Fibroblast of skin of left quadriceps (primary cell): Measurements from ENCODE around the gene RPL29.

Source experiments
- DNase-seq, 2 experiments: peaks; one replicate each; pipeline ENCODE4 v3.0.0-alpha.2; 2013; ENCODE audit warnings: low read depth in 2 of 2

The RPL29 gene

DNA sequence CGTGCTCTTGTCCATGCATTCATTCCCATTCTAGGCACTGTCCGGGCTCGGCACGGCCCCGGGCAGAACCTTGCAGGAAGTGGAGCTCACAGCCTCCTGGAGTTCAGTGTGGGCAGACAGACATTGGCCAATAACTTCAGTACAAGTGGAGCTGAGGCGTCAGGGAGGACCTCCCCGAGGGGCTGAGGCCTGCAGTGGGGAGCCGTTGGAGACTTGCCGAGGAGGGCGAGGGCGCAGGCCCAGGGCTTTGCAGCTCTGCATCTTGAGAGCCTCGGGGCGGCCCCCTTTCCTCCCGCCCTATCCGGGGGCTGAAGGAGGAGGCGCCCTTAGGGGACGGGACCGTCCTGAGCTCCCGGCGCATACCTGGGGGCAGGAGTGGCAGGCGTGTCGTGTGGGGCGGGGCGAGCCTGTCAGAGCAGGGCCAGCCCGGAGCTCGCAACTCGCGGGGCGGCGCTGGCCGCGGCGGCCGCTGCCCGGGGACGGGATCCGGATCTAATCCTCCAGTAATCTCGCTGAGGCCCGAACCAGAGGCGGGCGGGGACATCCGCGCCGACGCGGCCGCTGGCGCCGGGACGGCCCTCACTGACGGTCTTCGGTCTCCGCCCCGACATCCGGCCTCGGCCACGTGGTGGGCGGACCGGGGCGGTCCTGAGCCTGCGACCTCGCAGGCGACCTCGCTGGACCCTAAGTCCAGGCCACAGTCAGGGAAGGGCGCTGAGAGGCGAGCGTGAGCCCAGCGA, 12.7 kb downstream of the RPL29 start, which contains the start of gene ACY1:
TSS of gene ACY1 (plus strand) at position 698 of the 740 bp plus-strand sequence. CDS start 530 bp downstream, outside the sequence.
- DNase-seq = peak; percentile 45 to 46

DNA sequence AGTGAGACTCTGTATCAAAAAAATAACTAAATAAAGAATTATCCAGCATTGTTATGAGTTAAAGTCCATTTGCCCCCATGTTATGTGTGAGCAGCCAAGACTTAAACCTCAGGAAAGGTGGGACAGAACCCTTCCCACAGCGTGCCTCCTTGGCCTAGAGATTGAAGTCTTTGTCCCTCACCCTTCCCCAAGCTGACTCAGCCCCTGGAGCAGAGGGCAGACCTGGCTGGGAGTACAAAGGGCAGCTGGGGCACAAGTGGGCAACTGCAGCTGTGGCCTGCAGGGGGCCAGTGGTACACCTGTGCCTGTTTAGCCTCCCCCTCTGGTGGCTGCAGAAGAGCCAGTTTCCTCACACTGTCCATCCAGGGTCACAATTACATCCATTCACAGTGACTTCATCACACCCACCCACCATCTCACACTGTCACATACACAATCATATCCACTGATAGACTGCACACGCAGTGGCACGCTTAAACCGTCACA, 13.3 kb downstream of the RPL29 start:
- DNase-seq = no peak

DNA sequence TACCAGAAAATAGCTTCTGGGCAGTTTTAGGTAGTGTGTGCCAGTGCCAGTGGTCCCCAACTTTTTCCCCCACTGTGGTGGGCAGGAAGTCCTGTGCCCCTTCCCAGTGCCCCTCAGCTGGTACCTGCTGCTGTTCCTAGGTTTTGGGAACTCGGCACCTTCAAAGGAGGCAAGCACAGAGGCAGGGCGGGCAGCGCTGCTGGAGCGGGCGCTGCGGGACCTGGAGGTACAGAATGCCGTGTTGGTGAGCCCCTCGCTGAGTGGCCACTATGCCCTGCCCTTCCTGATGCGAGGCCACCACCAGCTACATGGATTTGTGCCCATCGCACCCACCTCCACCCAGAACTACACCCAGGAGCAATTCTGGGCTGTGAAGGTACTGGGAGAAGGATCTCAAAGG, 15.4 kb downstream of the RPL29 start:
- DNase-seq = no peak

DNA sequence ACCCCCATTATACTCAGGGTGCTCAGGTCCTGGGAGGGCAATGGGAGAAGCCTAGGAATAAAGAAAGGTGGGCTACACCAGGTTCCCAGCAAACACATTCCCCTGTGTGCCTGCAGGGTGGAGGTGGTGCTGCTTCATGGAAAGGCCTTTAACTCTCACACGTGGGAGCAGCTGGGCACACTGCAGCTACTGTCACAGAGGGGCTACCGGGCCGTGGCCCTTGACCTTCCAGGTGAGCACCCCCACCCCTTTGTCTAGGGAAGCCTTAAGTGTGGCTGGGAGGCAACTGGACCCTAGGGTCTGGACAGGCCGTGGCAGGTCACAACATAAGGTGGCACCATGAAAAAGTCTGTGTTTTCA, 17.6 kb downstream of the RPL29 start:
- no peak for DNase-seq

DNA sequence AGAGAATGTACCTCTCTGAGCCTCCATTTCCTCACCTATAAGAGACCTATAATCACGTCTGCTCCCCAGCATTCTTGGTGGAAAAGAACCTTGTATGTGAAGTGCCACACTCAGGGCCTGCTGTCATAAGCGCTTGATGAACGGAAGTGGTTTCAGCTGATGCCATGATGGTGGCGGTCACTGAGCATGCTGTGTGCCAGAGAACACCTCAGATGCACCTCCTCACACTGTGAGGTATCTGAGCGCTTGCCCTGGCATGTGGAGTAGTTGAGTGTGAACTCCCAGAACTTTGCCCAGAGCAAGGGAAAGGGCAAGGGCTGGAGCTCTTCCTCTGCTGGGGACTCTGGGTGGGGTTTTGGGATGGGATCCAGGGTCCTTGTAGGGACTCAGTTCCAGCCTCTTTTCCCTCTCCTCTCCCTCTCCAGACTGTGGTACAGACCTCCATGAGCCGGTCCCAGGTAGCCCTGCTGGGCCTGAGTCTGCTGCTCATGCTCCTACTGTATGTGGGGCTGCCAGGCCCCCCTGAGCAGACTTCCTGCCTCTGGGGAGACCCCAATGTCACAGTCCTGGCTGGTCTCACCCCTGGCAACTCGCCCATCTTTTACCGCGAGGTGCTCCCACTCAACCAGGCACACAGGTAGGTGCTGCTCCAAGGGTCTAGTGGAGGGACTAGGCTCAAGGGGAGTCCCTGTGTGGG, 18.1 kb downstream of the RPL29 start:
- no peak for DNase-seq

DNA sequence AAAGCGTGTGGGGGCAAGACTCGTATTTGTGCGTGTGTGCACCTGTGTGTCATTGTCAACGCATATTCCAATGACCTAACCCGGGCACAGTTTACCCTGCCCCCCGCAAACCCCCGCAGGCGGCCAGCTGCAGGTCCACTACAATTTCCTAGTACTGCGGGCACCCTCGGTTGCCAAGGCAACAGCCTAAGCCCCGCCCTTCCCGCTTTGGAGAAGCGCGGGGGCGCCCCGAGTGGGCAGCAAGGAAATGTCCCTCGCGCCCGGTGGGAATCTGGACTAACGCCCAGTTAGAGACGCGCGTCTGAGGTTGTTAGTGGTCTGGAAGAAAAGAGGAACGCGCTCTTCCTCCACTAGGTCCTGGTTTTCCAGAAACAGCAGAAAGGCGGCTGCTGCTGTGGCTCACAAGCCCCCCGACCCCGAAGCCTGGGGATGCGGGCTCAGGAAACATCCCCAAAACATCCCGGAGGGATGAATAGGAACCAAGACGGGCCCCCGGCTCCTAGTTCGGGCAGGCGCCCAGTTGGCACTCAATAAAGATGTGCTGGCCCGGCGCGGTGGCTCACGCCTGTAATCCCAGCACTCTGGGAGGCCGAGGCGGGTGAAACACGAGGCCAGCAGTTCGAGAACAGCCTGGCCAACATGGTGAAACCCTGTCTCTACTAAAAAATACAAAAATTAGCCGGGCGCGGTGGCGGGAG, 19.7 kb downstream of the RPL29 start:
- DNase-seq = no peak

DNA sequence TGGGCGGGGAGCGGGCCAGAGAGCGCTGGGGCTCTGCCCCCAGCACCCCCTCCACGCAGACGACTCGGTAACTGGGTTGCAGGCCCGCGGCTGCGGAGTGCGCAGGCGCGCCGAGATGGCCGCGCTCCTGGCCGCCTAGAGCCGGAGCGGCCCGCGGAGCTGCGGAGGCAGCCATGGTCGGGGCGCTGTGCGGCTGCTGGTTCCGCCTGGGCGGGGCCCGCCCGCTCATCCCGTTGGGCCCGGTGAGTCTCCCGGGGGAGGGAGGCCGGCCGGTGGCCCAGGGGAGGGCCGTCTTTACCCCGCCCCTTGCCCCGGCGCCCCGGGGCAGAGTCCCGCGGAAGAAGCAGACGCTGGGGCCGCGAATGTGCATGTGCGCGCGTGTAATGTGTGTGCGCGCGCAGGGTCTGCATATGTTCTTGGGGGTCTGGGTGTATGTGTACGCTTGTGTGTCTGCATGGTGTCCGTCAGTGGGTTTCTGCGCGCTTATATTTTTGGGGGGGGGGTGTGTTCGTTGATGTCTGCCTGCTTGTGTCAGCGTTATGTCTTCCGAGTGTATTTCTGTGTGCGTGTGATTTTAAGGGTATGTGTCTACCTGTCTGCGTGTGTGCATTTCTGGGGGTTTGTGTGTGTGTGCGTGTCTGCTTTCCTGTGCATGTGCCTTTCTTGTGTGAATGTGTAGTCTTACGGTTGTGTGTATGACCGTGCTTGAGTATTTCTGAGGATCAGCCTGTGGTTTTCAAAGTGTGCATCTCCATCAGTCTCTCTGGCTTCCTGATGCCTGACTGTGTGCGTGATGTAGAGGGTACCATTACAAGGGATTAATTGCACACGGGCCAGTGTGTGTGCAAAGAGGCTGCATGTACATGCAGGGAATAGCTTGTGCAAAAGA, 20.5 kb downstream of the RPL29 start, which contains the start of gene ABHD14A:
TSS of gene ABHD14A (plus strand) at position 102 of the 889 bp plus-strand sequence. CDS start at position 174, 72 bp downstream.
- peak in 1 of 2 experiments; percentile 35 for DNase-seq

DNA sequence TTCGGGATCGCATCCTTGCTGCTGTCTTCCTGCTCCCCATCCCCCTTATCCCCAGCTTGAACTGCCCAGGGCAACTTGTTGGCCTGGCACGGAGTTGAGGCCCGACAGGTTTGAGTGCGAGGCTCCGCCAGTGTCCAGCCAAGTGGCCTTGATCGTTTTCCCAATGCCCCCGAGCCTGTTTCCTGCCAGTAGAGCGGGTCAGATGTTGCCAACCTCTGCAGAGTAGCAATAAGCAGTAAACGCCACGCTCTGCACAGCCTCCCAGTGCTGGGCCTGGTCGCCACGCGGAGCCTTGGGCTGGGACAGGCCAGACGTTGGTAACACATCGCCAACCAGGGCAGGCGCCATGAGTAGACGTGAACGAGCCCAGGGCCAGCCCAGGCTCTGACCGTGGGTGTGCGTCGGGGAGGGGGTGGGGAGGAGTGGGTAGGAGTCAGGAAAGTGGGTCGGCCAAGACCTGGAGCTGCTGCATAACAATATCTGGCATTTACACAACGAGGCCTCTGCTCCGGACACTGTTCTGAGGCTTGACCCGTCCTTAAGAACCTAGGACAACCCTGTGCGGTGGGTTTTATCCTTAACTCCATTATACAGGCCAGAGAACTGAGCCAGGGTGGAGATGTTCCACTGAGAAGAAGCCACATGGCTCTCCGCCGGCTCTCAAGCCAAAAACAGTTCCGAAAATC, 21.3 kb downstream of the RPL29 start:
- DNase-seq = no peak

DNA sequence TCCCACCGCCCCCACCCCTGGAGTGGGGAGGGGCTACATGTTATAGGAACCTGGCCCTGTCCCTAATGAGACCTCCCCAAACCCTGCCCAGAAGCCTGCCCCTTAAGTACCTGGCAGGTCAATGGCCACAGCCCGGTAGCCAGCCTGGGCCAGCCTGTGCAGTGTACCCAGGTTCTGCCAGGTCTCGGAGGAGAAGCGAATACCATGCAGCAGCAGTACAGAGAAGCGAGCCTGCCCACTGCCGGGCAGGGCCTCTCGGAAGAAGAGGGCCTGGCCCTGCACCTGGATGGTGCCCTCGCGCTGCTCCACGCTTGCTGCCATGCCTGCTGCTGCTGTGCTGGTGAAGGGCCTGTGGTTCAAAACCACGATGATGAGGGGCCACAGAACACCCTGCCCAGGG, 24.3 kb downstream of the RPL29 start:
- no peak for DNase-seq

DNA sequence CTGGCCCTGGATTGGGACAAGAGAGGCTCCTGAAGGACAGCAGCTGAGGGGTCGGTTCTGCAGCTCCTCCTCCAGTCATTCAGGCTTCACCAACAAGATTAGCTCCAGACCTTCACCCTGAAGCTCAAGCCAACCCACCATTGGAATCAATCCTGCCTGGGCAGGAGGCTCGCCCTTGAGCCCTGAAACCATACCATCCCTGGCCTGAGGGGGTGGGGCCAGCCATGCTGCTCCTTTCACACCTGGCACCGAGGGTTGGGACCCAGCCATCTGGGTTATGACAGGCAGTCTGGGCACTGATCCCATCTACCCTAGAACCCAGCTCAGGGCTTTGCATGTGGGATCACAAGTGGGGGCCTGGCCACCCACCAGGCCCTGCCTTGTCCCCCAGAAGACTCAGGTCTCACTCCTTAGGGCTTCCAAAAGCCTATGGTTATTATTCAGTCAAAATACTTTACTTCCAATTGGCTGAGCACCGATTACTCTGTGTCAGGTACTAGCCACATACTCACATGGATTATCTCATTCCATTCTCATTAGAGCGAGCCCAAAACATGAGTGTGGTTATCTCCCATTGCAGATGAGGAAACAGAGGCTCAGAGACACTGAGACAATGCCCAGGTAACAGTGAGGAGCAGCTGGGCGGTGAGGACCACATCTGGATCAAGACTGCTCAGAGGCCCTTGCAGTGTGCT, 24.9 kb downstream of the RPL29 start:
- no peak for DNase-seq

DNA sequence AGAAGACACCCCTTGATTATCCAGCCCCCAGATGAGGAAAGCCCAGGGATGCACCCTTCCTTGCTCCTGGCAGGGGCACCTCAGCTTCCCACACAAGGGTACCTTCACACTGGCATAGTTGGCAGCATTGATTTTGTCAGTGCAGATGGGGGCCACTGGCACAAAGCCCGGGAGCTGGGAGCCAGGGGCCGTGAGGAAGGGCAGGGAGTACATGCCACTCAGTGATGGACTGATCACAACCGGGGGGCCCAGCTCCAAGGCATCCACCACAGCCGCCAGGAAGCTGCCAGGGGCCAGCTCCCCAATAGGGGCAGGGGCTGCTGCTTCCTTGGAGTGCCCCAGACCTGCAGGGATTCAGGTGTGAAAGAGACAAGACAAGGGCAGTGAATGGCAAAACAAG, 25.9 kb downstream of the RPL29 start:
- DNase-seq = no peak

DNA sequence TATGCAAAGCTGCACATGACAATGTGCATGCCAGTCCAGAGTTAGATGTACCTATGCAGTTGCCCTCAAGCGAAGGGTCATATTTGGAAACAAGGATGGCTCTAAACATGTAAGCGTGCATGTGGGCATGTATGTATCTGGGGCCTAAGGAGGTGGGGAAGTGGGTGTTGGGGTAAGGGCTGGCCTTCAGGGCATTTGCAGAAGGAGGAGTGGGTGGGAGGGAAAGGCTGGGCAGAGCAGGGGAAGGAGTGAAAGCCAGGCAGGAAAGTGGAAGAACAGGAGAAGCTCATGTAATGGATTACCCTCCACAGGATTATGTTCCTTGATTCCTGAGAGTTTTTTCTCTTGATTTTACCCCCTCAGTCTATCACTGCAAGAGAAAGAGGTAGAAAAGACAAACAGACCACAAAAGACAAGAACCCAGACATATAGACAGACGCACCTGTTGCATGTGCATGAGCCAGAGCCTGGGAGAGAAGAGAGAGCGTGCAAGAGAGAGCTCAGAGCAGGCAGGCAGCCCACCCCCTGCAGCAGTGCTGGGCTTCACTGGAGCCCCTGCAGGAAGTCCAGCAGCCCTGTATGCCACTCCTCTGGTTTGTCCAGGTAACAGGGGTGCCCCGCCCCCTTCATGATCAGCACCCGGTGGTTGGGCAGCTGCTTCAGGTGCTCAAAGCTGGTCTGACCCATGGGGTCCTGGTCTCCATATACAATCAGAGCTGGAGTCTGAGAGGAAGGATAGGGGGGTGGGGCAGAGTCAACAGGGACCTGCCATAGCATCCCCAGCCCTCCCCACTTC, 26.6 kb downstream of the RPL29 start:
- no peak for DNase-seq

DNA sequence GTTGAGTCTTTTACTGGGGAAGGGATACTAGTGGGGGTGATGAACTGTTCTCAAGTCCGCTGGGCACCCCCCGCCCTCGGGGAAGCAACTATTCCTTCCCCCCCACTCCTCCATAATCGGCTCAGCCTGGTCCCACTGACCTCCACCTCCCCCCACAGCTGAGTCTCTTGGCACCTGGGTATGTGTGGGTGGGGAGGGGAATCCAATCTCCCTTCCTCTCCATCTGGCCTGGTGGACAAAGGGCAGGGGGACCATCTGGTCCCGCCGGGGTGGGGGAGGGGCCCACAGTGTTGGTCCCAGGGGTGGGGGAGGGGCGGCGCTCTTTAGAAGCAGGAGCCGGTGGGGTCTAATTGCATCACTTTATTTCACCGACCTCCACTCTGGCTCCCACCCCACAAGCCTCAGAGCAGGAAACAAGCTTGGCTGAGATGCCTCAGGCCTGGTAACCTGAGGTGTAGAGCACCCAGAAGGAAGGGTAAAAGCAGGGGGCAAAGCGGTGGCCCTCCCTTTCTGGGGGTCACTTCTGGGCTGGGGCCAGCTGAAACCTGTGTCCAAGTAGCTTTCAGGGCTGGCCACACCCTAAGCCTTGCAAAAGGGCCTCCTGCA, 27.4 kb downstream of the RPL29 start:
- DNase-seq = no peak

DNA sequence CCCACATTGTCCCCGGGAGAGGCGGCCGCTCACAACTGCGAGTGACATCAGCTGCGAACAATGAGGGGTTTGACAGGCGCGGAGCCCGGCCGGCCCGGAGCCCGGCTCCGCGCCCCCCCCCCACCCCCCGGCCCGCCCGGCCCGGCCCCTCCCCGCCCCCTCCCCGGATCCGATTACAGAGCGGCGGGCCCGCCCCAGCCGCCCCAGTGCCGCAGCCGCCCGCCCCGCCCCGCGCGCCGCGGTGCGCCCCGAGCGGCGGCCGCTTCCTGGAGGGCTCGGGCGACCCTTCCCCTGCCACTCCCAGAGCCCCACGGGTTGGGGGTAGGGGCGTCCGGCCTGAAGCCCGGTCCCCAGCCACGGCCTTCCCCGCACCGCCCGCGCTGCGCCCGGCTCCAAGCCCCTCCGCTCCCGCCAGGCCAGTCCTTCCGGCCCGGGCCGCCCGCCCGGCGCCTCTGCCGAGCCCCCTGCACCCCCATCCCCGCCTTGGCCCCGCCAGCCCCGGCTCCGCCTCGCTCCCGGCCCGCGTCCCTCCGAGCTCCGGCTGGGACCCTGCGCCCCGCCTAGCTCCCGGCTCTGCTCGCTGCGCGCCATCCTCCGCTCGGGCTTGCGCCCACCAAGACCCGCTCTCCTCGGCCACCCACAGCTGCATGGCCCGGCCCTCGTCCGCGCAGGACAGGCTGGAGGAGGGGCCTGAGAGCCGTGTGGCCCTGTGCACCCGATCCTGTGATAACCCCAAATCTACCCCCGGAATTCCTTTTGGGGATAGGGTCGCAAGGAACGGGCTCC, 28.1 kb downstream of the RPL29 start, which contains the start of gene PCBP4:
TSS of gene PCBP4 (minus strand) at position 71 of the 786 bp plus-strand sequence. CDS start 6,214 bp downstream, outside the sequence.
- DNase-seq = no peak

DNA sequence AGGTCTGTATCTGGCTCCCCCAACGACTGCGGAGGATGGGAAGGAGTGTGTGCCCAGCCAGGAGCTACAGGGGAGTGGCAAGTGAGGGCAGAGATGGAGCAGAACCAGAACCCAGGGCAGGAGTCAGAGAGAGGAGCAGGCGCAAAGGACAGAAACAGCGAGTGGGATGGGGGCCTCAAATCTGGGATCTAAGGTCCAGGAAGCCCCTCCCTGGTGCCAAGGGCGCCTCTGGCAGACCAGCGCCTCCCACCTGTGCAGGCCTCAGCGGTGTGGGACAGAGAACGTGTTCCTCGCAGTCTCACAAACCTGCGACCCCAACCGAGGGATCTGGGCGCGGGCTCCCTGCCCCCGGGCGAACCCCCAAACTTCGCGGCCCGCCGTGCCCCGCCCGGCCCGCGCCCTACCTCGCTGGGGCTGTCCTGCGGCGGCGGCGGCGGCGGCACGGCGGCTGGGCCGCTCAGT, 28.7 kb downstream of the RPL29 start:
- DNase-seq = no peak

DNA sequence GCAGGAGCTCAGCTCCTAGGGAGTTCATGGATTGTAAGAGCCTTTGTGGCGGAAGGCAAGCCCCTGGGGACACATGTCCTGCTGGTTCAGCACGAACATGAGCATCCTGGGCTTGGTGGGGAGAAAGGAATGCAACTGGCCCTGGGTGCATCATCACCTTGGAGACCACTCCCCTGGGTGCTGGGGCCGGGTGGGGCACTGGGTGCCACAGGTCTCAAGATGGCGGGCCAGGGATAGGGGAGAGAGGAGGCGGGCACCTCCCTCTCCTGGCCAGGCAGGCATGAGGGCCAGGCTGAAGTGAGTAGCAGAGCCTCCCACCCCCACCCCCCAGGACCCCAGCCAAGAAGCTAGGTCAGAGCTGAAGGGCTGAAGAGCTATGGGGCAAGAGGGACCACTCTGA, 29.2 kb downstream of the RPL29 start:
- DNase-seq = no peak

DNA sequence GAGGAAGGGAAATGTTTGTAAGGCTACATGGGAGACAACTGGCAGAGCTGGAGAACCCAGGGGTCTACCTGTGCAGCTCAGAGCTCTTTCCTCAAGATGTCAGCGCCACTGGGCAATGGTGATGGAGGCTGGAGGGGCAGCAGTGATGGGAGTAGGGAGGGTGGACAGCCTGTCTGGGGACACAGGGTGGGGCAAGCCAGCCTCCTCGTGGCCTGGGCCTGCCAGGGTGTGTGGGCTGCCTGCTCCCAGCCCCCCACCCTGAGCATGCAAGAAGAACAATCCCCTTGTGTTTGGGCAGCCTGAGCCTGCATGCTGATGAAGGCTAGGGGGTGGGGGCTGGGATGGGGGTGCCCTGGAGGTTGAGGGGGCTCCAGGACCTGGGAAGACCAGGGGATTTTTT, 29.7 kb downstream of the RPL29 start:
- no peak for DNase-seq

DNA sequence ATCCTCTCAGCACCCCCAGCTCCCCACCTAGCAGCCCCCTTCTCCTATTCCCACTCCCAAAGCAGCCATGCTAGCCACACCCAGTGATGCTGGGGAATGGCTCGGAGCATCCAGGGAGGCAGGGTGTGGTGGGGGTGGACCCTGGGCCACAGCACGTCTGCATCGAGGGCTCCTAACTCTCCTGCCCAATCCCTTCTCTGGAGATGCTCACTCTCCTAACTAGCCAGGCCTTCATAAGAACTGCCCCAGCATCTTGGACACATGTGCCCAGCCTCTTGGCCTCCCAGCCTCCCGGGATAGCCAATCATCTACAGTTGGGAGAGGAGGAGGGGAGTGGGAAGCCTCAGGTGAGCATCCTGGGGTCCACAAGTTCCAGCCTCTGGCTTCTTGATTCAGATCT, 31.2 kb downstream of the RPL29 start:
- DNase-seq = no peak
